OCI-LY1 (cell line): ENCODE measurements around the gene OPN4.

Experiments used
- CTCF ChIP-seq: fragments of 200-600 bp; sonication (generic), shearing (Covaris generic); IDR thresholded peaks from 2 replicates; pipeline ENCODE4 v1.5.1; 2017; ENCODE audit warnings: mild to moderate bottlenecking, antibody characterized with exemption, low read length, moderate library complexity, mixed read lengths
- EZH2 ChIP-seq: fragments of 200-600 bp; sonication (generic), shearing (Covaris generic); IDR thresholded peaks from 2 replicates; pipeline ENCODE4 v1.8.0; 2017; ENCODE audit warnings: borderline replicate concordance, mixed run types, mild to moderate bottlenecking, antibody characterized with exemption, low read length, moderate library complexity, mixed read lengths

- TF ChIP-seq CTCF (no peak), EZH2 (no peak)
Observed at GRCh38 chr10:86657011-86657395, 2.7 kb downstream of the OPN4 start.
